ENCODE data around the gene GIPC3. TPM values are rescaled to one million over a fixed set of nuclear protein-coding genes. Genes with fewer than 3 reads are reported as not detected.
A peak's percentile ranks its signal among the peaks of the same experiment; 100 is the strongest.

GIPC3 gene, protein sequence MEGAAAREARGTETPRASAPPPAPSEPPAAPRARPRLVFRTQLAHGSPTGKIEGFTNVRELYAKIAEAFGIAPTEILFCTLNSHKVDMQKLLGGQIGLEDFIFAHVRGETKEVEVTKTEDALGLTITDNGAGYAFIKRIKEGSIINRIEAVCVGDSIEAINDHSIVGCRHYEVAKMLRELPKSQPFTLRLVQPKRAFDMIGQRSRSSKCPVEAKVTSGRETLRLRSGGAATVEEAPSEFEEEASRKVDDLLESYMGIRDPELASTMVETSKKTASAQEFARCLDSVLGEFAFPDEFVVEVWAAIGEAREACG
- total RNA-seq, result 1 to 10 TPM in 8 of 9 donors, under 1 TPM in 1; 0.33 to 5.9 (median 3.3) TPM
- 1 to 10 TPM; 1.6 to 4.9 (median 2.6) TPM for polyA plus RNA-seq
- long read RNA-seq, donor 1, result 0 reads
- long read RNA-seq, donor 2, result 0 reads
- long read RNA-seq, donor 3, result 0 reads
- long read RNA-seq, donor 4, result 0 reads
- long read RNA-seq, donor 5, full-length matches to known transcripts, result 2 of 3 reads
- long read RNA-seq, donor 5, partial matches to known transcripts, result 0 of 3 reads
- long read RNA-seq, donor 5, other reads (novel, unspliced or antisense), result 1 of 3 reads
- long read RNA-seq, donor 6, result 0 reads
- long read RNA-seq, donor 7, full-length matches to known transcripts, result 1 of 1 reads
- long read RNA-seq, donor 7, partial matches to known transcripts, result 0 of 1 reads
- long read RNA-seq, donor 7, other reads (novel, unspliced or antisense), result 0 of 1 reads
- long read RNA-seq, donor 8, partial matches to known transcripts, result 24 of 24 reads
- long read RNA-seq, donor 8, other reads (novel, unspliced or antisense), result 0 of 24 reads
- long read RNA-seq, donor 9, result 0 reads
- long read RNA-seq, donor 10, full-length matches to known transcripts, result 1 of 1 reads
- long read RNA-seq, donor 10, partial matches to known transcripts, result 0 of 1 reads
- long read RNA-seq, donor 10, other reads (novel, unspliced or antisense), result 0 of 1 reads

- TF ChIP-seq, protein P1, sequence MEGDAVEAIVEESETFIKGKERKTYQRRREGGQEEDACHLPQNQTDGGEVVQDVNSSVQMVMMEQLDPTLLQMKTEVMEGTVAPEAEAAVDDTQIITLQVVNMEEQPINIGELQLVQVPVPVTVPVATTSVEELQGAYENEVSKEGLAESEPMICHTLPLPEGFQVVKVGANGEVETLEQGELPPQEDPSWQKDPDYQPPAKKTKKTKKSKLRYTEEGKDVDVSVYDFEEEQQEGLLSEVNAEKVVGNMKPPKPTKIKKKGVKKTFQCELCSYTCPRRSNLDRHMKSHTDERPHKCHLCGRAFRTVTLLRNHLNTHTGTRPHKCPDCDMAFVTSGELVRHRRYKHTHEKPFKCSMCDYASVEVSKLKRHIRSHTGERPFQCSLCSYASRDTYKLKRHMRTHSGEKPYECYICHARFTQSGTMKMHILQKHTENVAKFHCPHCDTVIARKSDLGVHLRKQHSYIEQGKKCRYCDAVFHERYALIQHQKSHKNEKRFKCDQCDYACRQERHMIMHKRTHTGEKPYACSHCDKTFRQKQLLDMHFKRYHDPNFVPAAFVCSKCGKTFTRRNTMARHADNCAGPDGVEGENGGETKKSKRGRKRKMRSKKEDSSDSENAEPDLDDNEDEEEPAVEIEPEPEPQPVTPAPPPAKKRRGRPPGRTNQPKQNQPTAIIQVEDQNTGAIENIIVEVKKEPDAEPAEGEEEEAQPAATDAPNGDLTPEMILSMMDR (IDR thresholded peaks at IDR 0.05), result no peak
- no peak for TF ChIP-seq POLR2A (IDR thresholded peaks at IDR 0.05)
- Histone ChIP-seq H3K4me3 (peak within 1 kb of the TSS in 1 of 4 donors; percentile 49), H3K27ac (peak within 1 kb of the TSS in 1 of 5 donors; percentile 14), H3K27me3 (peaks cover 9% of the 10 kb centered on the region), H3K36me3 (replicated peaks in 1 of 2) (no peaks in the 10 kb centered on the region), H3K9me3 (replicated peaks in 1 of 3) (no peaks in the 10 kb centered on the region), H3K4me1 (replicated peaks in 1 of 2) (peaks cover 0 to 7% of the 10 kb centered on the region in 2 donors)
- no peak for DNase-seq
- intact Hi-C loops (cut with DNase I), result no loop called here
- 0 to 5% (median 4%) methylated on average over 12 to 84 of the region's 84 CpGs; no CpG with 5 or more reads in 1 of the 4 donors for WGBS, 4 donors
Observed at GRCh38 chr19:3585301-3586126, at the start of gene GIPC3. TSS of gene GIPC3 (plus strand) at chr19:3585478. CDS start at chr19:3585598, 120 bp downstream.

- H3K27me3 ChIP-seq, result no peaks in the 10 kb centered on the region
- peaks cover 18 to 33% of the 10 kb centered on the region in 2 donors for H3K4me1 ChIP-seq (replicated peaks in 1 of 2)
- H3K9me3 ChIP-seq (replicated peaks in 1 of 3), result no peaks in the 10 kb centered on the region
- DNase-seq, result no peak
- peak overlapping the region in 3 of 5 donors; percentile 75 to 86 (median 82) for H3K27ac ChIP-seq
- TF ChIP-seq POLR2A (IDR thresholded peaks at IDR 0.05), result no peak
- TF ChIP-seq, protein P1 (IDR thresholded peaks at IDR 0.05), result no peak
- peaks cover 0 to 54% of the 10 kb centered on the region in 2 donors for H3K36me3 ChIP-seq (replicated peaks in 1 of 2)
- 90 to 97% (median 94%) methylated on average over 6 to 14 of the region's 14 CpGs for WGBS, 4 donors
- H3K4me3 ChIP-seq, result no peak overlapping the region
- intact Hi-C loops (cut with DNase I), result no loop called here
Observed at GRCh38 chr19:3535563-3535965, 49.7 kb upstream of the GIPC3 start.

DNA sequence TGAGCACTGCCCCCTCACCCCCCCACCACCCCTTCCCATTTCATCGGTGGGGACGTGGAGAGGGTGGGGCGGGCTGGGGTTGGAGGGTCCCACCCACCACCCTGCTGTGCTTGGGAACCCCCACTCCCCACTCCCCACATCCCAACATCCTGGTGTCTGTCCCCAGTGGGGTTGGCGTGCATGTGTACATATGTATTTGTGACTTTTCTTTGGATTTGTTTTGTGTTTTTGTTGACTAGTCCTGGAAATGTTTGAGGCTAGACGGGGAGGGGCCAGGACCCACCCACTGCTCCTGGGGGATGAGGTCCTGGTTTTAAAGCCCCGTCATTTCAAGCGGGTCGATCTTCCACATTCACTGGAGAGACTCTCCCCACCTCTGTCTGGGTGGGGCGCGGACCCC is 49.3 kb upstream of the GIPC3 start:
- peaks cover 18 to 33% of the 10 kb centered on the region in 2 donors for H3K4me1 ChIP-seq (replicated peaks in 1 of 2)
- no peaks in the 10 kb centered on the region for H3K27me3 ChIP-seq
- no peak overlapping the region for H3K4me3 ChIP-seq
- H3K9me3 ChIP-seq (replicated peaks in 1 of 3), result no peaks in the 10 kb centered on the region
- no peak for TF ChIP-seq POLR2A (IDR thresholded peaks at IDR 0.05)
- TF ChIP-seq, protein P1 (IDR thresholded peaks at IDR 0.05), result no peak
- intact Hi-C loops (cut with DNase I), result no loop called here
- peaks cover 0 to 50% of the 10 kb centered on the region in 2 donors for H3K36me3 ChIP-seq (replicated peaks in 1 of 2)
- WGBS, 4 donors, result 48 to 57% (median 49%) methylated on average over 7 to 10 of the region's 10 CpGs
- H3K27ac ChIP-seq, result peak overlapping the region; percentile 64 to 86 (median 79)
- DNase-seq, result no peak

Measured in adrenal gland (tissue), 19 donors.